Astrocyte of the cerebellum (primary cell): ENCODE results near the gene RCOR3.
A peak's percentile ranks its signal among the peaks of the same experiment; 100 is the strongest.

Experiments used
- DNase-seq: peaks from one replicate; pipeline ENCODE4 v3.0.0-alpha.2; 2011; ENCODE audit warnings: low read depth
- H3K4me3 ChIP-seq: 2 replicates; pipeline ENCODE4 v1.5.1; 2011; ENCODE audit warnings: mild to moderate bottlenecking, low read depth, low read length, moderate library complexity
- in situ Hi-C: cut with HindIII; loops from 2 replicates; pipeline ENCODE4 v1.10.0; 2017; ENCODE audit warnings: low sequenced_read_pairs
- TF ChIP-seq, protein P1 (sequence below): IDR thresholded peaks from 2 replicates; pipeline ENCODE4 v1.5.1; 2012; ENCODE audit warnings: low read length, low read depth, moderate library complexity, mild to moderate bottlenecking; ENCODE audit errors: missing control alignments

RCOR3 gene

GRCh38 chr1:211329764-211330201 lies 70.6 kb downstream of the RCOR3 start:
- in situ Hi-C loops = loop anchor here (25.0 kb wide), 2 partner anchors 183 to 308 kb away; no protein-coding TSS in a partner anchor
- H3K4me3 ChIP-seq = no peak overlapping the region
- DNase-seq = no peak
- TF ChIP-seq, protein P1, sequence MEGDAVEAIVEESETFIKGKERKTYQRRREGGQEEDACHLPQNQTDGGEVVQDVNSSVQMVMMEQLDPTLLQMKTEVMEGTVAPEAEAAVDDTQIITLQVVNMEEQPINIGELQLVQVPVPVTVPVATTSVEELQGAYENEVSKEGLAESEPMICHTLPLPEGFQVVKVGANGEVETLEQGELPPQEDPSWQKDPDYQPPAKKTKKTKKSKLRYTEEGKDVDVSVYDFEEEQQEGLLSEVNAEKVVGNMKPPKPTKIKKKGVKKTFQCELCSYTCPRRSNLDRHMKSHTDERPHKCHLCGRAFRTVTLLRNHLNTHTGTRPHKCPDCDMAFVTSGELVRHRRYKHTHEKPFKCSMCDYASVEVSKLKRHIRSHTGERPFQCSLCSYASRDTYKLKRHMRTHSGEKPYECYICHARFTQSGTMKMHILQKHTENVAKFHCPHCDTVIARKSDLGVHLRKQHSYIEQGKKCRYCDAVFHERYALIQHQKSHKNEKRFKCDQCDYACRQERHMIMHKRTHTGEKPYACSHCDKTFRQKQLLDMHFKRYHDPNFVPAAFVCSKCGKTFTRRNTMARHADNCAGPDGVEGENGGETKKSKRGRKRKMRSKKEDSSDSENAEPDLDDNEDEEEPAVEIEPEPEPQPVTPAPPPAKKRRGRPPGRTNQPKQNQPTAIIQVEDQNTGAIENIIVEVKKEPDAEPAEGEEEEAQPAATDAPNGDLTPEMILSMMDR = no peak

GRCh38 chr1:211330282-211330936 lies 71.2 kb downstream of the RCOR3 start:
- H3K4me3 ChIP-seq = no peak overlapping the region
- in situ Hi-C loops = loop anchor here (25.0 kb wide), 2 partner anchors 182 to 307 kb away; no protein-coding TSS in a partner anchor
- TF ChIP-seq, protein P1 = no peak
- DNase-seq = no peak

- in situ Hi-C loops = loop anchor here (25.0 kb wide), 2 partner anchors 181 to 306 kb away; no protein-coding TSS in a partner anchor
- peak; percentile 52 for DNase-seq
- no peak overlapping the region for H3K4me3 ChIP-seq
- TF ChIP-seq, protein P1 = no peak
These were observed 72.0 kb downstream of the RCOR3 start for GRCh38 chr1:211331011-211331709.

DNA sequence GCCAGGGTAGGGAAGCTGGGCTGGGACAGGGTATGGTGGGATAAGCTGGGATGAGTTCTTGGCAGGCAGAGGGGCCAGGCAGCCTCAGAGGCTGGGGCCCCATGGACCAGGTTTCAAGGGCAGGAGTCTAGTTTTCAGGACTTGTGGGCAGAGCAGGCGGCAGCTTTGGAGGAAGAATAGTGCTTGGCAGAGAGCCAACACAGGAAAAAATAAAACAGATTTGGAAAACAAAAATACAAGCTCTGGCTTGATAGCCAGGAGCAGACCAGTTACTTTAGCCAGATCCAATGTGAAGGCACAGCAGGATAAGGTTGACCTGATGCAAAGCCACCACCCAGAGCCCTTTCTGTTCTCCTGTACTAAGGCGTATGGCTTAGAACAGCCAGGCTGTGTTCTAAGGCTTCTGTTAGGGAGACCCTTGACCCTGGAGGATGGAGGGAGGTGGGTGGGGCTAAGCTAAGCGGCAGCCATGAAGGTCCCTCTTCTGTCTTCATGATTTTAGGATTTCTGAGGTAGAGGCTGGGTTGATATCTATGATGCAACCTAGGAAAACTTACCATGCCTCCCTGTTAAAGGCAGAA lies 73.0 kb downstream of the RCOR3 start:
- TF ChIP-seq, protein P1 = no peak
- H3K4me3 ChIP-seq = no peak overlapping the region
- in situ Hi-C loops = loop anchor here (25.0 kb wide), 2 partner anchors 180 to 305 kb away; no protein-coding TSS in a partner anchor
- DNase-seq = no peak

GRCh38 chr1:211332830-211333229 lies 73.7 kb downstream of the RCOR3 start:
- in situ Hi-C loops = loop anchor here (25.0 kb wide), 2 partner anchors 179 to 304 kb away; no protein-coding TSS in a partner anchor
- TF ChIP-seq, protein P1 = no peak
- no peak for DNase-seq

DNA sequence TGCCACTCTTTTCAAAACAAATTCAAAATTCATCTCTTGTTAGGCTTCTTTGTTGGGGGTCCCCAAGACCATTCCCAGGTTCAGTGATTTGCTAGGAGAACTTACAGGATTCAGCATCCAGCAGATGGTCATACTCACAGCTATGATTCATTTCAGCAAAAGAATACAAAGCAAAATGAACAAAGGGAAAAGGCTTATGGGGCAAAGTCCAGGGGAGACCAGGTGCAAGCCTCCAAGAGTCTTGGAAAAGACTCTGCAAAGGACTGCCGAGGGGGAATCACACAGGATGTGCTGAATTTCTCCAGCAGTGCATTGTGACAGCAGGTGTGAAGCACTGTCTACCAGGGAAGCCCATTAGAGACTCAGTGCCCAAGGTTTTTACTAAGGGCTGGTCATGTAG lies 74.7 kb downstream of the RCOR3 start:
- in situ Hi-C loops = loop anchor here (25.0 kb wide), 2 partner anchors 178 to 303 kb away; no protein-coding TSS in a partner anchor
- no peak overlapping the region for H3K4me3 ChIP-seq
- TF ChIP-seq, protein P1 = no peak
- no peak for DNase-seq

More at GRCh38 chr1:211332830-211333229, 73.7 kb downstream of the RCOR3 start:
- no peak overlapping the region for H3K4me3 ChIP-seq
